LNCAP (cell line): ENCODE results near the gene TAPT1.

Source experiments
- CTCF ChIP-seq: fragments of 450-650 bp; IDR thresholded peaks from 2 replicates; pipeline ENCODE4 v1.5.1; 2017; ENCODE audit warnings: mild to moderate bottlenecking

Gene TAPT1

DNA sequence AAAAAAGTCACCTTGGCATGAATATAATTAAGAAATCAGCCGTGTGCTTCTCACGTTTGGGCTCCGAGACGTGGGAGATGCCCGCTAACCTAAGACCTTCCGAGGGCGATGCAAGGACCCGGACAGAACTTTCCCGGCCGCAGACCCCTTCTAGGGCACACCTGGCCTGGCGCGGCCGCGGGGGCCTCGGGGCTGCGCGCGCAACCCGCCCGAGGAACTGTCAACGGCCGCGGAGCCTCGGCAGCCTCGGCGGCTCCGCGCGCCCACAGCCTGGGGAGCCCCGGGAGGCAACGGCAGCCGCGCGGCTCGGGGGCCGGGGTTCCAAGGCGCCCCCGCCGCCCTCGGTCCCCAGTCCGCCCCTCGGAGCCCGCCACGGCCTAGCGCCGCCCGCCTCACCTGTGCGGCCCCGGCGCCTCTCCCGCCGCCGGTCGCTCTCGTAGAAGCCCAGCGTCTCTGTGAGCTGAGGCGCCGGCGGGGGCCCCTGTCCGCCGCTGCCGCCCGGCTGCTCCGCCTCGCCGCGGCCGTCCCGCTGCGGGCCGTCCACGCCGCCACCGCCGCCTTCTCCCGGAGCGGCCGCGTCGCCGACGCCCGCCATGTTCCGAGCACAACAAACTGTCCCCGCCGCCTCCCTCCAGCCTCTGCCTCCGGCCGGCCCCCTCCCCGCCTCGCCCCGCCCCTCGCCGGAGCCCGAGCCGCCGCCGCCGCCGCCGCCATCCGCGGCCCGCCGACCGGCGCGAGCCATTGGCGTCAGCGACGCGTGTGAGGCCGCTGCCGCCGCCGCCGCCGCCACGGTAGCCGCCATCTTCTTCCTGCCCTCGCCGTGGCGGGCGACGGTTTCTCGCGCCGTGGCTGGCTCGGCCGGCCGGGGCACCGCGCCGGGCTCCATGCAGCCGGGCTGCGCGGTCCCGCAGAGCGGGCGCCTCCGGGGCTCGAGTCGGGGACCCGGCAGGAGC lies at the start of gene TAPT1:
TAPT1 (minus strand) TSS at position 609 of the 953 bp plus-strand sequence; CDS start at position 595, 14 bp downstream.
- no peak for TF ChIP-seq CTCF

DNA sequence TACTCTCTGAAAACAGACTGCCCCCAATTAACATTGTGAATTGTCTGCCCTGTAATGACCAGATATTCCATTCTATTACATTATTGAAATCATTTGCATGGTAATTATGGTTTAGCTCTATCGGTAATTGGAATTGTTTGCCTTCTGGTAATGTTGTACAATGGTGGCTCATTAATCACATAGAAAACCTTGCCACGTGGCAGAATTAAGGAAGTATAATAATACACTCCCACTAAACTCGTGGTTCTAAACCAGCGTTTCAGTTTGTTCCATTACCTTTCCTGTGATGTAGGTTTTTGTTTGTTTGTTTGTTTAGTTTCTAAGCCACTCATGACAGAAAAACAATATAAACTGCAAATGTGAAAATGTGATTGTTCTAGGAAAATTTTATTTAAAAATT lies 45.1 kb upstream of the TAPT1 start:
- no peak for TF ChIP-seq CTCF

DNA sequence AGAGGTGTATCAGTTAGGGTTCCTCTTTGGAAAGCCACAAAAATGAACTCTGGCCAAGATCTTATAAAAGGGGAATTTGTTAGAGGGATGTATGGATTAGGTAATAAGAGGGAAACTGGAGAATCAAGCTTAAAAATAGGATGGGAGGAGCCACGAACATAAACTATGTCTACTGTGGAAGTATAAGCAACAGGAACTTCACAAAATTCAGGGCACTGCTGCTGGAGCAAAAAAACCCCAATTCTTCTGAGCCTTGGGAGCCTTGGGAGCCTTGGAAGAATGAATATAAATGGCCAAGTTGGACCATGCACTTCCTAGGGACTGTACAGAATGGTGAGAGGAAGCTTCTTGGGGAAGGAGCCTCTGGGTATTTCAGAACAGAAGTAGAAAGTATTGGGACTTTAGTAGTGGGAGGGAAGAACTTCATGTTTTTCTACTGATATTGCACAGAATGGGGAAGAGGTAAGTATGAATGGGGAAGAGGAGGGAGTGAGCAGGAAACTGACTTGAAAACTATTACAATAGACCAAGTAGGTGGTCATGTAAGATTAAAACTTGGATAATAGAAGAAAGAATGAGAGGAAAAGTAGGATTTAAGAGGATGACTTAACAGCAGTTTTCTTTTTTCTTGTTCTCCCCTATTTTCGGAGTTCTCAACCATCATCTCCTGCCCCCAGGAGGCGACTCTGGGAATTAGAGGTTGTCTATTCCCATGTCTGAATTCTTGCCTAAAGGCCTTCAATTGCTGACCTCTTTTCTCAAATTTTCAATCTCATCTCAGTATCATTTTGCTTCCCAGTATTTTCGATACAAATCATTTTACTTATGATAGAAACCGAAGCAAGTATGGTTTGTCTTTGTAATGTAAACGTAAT lies 44.4 kb upstream of the TAPT1 start:
- peak; percentile 28; the same call in 1 of the 2 replicates for TF ChIP-seq CTCF

GRCh38 chr4:16269240-16269639 lies 43.0 kb upstream of the TAPT1 start:
- no peak for TF ChIP-seq CTCF

GRCh38 chr4:16268290-16268689 lies 42.0 kb upstream of the TAPT1 start:
- TF ChIP-seq CTCF: no peak

DNA sequence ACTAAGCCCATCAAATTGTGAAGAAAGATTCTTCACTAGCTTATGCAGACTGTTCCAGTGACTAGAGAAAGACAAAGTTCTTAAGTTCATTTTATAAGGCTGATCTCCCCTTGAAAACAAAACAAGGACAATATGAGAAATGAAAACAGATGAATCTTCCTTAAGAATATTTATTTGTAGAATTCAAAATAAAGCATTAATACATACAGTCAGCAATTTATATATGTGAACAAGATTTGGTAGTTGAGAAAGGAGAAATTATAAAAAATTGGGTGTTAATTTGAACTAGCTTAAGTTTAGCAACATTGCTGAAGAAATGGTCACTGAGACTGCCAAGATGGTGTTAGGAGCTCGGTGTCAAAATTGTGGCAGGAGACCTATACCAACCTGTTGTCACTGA lies 41.4 kb upstream of the TAPT1 start:
- no peak for TF ChIP-seq CTCF

DNA sequence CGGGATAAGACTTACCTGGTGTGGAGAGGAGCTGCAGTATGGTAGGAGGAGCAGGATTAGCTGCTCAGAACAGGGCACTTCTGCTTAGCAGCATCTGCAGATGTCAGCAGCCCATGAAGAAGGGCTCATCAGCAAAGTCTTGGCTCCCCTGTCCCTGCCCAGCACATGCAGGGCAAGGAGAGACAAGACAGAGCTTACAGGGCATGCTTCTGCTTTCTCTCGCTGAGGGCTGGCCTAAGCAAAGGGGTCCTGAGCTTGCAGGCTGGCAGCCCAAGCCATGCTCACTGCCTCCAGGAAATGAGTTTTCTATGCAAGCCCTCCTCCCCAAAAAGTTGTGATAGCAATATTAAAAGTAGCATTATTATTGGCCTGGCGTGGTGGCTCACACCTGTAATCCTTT lies 39.5 kb upstream of the TAPT1 start:
- no peak for TF ChIP-seq CTCF
